Spleen (tissue), 7 donors: Measurements from ENCODE around the gene TMEM120A.

Source experiments
- POLR2A ChIP-seq, 3 donors: fragments of 450-650 bp; IDR thresholded peaks; one replicate each; pipeline ENCODE4 v1.5.1; 2017; ENCODE audit warnings: antibody characterized with exemption in 3 of 3, mild to moderate bottlenecking in 1 of 3
- TF ChIP-seq, protein P1 (sequence below), 11 experiments: fragments of 200-600 bp in 7 of 11; fragments of 450-650 bp in 4 of 11; sonication (generic) in 4 of 11; IDR thresholded peaks in 8 of 11; conservative IDR thresholded peaks in 3 of 11; 1 replicate in 7 of 11; 2 replicates in 4 of 11; pipeline versions ENCODE4 v1.4.0 to v1.8.0; 2016 to 2021; ENCODE audit warnings: antibody characterized with exemption in 11 of 11, inconsistent platforms in 4 of 11, mild to moderate bottlenecking in 1 of 11
- donor health status: DM: no; HTN: no; CAD: no; lungs with moderate emphysema.
- donor health status: DM: no; HTN: no; CAD: no.
- donor health status: DM: no; HTN: no; CAD: no.

DNA sequence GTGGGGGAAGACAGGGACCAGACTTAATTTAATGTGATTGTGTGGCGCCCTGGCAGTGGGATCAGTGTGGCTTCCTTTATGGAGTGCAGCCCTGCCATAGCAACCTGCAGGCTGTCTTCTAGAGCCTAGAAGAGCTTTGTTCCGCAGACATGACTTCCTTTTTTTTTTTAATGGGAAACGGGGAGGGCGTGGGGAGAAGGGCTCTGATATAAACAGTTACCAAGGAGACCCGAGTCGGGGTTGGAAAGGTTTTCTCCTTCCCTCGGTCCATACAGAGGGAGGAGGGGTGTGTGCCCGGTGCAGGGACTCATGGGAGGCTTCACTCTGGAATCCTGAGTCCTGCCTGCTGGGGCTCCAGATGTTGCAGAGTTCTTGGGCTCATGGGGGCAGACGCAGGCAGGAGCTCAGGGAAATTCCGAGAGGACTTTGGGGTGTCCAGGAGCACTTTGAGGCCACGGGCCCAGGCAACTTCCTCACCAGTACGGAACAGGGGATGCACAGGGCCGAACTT is 26.9 kb downstream of the TMEM120A start:
- TF ChIP-seq, protein P1, sequence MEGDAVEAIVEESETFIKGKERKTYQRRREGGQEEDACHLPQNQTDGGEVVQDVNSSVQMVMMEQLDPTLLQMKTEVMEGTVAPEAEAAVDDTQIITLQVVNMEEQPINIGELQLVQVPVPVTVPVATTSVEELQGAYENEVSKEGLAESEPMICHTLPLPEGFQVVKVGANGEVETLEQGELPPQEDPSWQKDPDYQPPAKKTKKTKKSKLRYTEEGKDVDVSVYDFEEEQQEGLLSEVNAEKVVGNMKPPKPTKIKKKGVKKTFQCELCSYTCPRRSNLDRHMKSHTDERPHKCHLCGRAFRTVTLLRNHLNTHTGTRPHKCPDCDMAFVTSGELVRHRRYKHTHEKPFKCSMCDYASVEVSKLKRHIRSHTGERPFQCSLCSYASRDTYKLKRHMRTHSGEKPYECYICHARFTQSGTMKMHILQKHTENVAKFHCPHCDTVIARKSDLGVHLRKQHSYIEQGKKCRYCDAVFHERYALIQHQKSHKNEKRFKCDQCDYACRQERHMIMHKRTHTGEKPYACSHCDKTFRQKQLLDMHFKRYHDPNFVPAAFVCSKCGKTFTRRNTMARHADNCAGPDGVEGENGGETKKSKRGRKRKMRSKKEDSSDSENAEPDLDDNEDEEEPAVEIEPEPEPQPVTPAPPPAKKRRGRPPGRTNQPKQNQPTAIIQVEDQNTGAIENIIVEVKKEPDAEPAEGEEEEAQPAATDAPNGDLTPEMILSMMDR (IDR thresholded peaks at IDR 0.05 in 8 of 11, conservative IDR thresholded peaks at IDR 0.05 in 3 of 11), result no peak
- no peak for TF ChIP-seq POLR2A (IDR thresholded peaks at IDR 0.05)
